HG02870 (cell line): ENCODE data around the gene CDH13.

Experiments
- ATAC-seq: cut with Tn5 transposase; IDR thresholded peaks from one replicate; pipeline ENCODE4 v1.9.1; 2021; ENCODE audit warnings: mild to moderate bottlenecking, moderate library complexity; ENCODE audit not compliant: unreplicated experiment

Gene CDH13

DNA sequence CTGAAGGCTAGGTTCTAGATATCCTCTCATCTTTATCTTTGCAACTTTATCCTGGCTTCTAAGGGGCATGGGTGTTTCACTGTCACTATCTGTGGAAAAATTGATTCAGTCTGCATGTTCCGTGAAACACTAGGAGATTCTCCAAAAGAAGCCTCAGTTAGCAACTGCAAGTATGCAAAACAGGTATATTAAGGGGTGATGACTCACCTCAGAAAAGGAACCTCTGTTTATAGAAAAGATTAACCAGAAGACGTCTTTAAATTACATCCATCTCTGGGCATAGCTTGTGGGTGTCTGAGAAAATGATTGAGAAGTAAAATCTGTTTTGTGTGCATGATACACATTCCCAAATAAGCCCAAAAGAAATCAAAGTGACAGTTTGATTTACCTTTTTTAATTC is 827.2 kb downstream of the CDH13 start:
- no peak for ATAC-seq

DNA sequence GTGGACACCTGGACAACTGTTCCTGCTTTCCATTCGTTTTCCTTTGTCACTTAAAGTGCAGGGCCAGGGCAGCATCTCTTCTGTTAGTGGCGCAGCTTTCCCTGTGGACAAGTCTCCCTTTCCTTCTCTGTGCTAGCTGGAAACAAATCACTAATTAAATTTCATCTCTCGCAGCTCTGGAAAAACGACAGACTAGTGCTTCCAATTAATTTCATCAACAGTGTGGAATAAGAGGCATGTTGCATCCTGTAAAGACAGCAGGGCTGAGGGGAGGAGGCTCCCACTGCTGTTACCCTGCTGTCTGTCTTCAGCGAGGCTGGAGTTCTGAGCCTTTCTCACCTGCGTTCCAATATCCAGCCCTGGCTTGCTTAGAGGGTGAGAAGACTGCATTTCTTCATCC is 828.9 kb downstream of the CDH13 start:
- ATAC-seq = no peak

DNA sequence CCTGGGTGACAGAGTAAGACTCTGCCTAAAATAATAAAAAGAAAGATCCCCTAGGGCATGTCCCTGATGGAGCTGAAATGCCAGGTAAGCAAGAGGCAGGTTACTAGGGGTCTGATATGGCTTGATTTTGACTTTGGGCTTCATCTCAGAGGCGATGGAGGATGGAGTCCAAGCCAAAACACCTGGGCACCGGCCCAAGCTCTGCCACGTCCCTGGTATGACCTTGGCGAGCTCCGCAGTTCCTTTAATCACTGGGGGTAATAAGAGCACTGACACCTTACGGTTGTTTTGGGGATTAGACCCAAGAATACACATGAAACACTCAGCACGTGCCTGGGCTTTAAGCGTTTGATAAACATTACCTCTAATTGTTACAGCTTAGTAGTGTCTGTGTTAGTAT is 830.2 kb downstream of the CDH13 start:
- ATAC-seq = no peak

DNA sequence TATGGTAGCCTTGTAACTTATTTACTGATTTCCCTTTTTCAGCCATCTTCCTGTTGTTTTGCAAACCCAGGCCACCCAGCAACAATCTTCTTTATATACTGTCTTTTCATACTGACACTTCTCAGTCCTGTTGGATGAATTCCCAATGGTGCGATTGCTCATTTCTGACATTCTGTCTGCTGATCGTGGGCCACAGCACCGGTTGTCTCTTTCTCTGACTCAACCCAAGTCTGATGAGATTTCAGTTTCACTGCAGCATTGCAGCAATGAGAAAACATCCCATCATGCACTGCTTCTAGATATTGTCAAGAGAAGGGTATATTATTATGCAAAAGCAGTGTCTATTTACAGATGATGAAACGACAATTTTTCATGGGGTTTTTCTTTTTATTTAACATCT is 831.8 kb downstream of the CDH13 start:
- ATAC-seq = peak; percentile 90

DNA sequence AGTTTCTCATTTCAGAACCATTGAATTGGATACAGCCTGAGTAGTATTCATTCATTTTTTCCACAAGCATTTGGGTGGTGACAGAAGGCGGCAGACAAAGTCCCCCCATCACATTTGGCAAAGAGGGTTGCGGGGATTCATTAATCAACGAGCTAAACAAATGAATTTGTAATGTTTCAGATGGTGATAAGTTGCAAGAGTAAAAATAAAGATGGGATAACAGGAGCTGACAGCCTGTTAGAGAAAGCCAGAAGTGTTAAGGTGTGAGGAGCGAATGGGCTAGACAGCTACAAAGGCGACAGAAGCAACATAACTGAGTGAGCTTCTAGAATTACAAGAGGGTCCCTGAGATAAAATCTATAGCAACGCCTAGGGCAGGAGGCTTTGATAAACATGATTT is 838.2 kb downstream of the CDH13 start:
- no peak for ATAC-seq

DNA sequence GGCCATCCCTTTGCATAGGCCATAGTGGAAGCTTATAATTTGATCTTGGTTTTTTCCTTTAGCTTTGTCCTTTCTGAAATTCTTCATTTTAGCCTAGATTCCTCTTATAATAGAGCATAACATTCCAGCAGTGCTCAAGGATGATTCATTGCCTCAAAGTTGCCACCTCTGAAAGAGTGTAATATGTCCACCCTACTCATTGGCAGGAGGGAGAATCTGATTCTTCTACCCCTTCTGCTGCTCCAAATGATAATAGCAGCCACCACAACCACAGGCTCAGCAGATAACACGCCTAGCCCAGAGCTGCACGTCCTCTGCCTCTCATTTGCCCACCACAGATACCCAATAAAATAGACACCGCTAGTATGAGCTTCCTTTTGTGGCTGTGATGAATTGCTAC is 843.6 kb downstream of the CDH13 start:
- ATAC-seq = no peak

DNA sequence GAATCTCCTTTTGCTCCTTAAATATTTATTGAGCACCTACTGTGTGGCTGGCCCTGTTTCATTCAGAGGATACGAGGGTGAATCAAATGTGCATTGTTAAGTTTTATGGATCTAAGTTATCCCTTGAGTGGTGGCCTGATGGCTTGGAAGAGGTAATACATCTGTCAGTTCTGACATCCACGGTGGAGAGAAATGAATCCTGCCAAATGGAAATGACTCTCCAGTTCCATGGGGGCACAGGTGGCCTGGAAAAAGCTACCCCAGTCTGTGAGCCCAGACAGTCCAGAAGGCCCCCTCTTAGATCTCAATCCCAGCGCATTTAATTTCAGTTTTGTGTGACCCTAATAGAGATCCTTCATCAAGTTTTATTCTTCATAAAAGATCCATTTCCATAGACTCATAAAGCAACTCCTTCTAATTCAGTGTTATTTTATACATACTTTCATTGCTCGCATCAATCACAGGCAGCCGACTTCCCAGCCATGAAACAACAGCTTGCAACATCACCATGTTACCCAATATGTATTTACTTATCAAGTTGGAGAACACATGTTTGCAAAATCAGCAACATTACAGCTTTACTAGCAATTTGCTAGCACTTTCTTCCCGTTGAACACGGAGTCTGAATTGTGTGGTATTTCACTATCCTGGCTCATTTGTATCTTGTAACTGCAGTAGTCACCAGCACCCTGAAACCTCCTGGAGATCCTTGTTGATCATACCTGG is 846.2 kb downstream of the CDH13 start:
- no peak for ATAC-seq

DNA sequence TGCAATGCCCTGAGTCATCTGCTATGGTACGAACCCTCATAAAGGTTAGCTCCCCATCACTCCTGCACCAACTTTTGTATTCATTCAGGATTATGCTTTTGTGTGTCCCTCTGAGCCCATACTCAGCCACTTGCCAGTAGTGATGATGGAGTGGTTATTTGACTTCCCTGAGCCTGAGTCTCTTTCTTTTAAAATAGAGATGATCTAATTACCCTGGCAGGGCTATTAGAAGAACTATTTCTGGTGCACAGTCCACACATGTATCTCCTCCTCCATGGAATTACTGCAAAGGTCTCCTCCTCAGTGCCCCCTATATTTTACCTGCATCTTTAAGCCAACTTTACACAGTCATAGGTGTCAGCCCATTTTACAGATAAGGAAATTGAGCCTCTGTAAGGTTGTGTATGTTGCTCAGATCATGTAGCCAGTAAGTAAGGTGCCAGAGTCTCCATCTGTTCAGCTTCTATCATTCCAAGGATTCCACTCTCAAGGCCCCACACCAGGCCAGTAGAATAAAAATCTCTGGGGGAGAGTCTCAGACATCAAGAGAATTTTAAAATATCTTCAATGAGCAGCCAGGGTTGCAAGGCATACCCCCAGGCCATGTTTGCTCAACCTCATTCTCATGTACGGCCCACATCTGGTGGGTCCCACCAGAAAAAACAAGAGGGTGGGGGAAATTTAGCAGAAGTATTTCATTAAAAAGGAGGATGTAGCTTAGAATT is 847.3 kb downstream of the CDH13 start:
- no peak for ATAC-seq

DNA sequence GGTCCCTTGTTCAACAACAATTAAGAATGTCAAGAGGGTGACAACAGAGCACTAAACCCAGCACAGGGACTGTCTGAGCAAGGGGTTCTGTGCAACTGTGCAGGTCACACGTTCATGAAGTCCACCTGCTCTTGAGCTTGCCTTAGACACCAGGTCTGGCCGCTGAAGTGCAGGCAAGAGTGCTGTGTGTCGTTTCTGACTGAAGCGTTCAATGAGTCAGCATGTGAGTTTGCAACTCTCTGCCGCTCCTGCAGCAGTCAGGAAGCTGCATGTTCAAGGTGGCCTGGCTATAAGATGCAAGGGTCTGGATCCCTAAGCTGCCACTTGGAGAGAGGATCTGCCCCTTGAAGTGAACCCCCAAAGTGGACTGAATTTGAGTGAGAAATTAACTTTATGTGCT is 848.3 kb downstream of the CDH13 start:
- no peak for ATAC-seq

DNA sequence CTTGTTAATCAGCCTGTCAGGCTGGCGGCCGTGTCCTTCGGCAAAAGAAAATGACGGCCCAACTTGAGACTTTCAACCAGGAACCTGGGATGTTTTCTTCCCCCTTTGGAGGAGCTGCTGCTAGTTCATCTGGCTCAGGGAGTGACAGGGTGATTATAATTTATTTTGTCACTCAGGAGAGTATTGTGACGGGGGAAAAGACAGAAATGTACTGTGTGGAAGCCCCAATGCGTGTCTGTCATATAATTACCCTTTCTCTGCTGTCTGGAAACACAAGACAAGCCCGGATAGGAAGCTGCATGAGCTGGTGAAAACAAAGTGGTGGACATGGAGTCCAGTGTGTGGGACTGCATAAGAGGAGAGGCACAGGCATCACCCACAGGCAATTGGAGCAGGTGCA is 854.8 kb downstream of the CDH13 start:
- ATAC-seq = no peak

DNA sequence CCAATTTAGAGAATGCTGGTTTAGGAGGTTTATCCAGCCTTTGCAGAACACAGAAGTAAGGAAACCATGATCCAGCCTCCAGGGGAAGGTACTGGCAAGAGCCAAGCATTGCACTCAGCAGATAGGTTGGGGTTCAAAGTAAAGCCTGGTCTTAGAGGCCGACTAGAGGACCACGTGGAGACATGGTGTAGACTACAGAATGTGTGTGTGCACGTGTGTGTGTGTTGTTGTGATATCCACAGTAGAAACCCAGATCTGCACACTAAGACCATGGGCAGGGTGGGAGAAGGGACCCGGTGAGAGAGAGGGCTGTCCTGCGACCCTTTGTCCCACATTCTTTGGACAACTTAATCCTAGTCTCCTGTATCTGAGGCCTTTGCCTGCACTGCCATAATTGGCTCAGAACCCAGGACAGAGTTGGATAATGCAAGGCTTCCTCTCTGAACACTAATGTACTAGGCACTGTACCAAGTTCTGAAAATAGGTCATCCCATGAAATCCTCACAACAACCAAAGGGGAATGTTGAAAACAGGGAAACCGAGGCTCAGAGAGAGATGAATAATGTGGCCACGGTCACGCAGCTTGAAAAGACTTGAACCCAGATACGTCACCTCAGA is 855.9 kb downstream of the CDH13 start:
- ATAC-seq = no peak

DNA sequence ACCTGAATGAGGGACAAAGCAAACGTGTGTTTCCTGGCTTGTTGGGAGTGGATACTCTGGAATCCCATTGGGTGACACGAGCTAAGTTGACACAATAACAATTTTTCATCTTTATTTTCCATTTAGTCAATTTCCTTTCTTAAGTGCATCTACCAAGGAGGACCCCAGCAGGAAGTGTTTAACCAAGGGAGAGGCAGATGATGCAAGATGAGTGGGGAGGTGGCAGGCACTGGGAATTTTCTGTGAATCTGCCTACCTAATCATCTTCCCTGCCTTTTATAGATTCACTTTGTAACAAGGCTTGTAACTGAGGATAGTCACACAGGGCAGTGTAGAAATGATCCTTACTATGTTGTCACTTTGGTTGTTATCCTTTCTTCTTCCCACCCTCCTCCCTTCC is 863.3 kb downstream of the CDH13 start:
- ATAC-seq = no peak

DNA sequence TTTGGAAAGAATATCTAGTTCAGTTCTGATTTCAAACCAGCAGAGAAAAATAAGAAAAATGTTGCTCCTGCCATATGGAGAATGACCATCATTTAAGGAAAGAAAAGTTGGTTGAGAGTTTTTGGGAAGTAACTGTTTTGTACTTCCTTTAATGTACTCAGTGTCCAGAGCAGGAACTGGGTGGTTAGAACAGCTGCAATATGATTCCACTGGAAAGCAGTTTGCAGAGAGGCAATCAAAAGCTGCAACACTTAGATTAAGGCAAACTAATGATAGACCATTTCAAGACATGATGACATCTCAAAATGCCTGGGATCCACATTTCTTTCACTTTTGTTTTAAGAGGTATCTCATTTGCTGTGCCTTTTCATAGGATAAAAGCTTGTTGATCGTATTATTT is 867.7 kb downstream of the CDH13 start:
- no peak for ATAC-seq

DNA sequence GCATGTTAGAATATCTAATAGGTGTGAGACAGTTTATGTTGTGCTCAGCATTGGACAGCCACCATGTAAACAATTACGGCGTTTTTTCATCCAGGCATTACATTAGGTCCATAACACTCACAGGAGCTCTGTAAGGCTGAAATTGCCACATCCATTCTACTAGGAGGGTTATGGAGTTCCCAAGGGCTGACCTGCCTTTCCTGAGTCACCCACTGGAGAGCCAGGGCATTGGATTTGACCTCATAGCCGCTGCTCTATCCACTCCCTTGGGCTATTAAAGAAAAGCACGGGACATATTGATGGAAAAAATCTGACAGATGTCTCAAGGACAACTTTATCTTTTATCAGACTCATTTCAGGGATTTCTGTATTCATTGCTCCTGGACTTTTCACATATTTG is 874.7 kb downstream of the CDH13 start:
- no peak for ATAC-seq

DNA sequence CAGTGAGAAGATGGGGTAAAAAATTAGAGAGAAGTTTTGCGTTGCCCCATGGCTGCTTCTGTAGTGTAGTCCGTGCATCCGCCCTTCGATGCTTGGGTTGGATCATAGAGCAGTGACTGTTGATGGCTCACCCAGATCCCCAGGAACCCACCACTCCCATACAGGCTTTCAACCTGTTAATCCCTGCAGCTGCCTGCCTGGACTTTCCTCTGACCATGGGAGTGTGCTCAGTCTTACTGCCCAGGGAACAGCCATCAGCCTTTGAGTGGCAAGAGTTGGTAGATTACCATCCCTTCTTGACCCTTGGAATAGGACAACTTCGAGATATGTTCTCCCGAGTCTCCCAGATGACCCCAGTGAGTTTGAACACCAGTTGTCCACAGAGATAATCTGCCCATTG is 881.5 kb downstream of the CDH13 start:
- no peak for ATAC-seq

DNA sequence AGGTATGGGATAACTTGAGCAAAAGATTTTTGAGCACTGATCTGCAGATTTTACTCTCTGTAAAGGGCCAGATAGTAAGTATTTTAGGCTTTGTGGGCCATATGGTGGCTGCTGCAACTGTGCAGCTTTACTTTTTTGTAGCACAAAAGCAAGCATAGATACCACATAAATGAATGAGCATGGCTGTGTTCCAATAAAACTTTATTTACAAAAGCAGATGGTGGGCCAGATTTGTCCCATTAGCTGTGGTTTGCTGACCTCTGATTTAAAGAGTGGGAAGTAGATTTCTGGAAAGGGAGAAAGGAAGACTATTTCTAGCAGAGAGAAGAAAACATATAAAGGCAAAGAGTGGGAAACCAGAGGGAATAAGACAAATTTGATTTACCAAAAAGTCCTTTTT is 882.5 kb downstream of the CDH13 start:
- no peak for ATAC-seq

DNA sequence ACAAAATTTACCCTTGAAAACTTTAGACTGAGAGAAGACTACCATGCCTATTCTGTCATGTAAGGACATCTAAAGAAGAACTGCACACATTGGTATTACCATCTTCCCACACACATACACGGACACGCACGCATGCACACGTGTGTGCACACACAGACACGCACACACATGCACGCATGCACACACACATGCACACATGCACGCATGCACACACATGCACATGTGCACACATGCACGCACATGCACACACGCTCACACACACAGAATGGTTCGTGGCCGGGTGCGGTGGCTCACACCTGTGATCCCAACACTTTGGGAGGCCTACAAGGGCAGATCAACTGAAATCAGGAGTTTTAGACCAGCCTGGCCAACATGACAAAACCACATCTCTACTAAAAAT is 884.1 kb downstream of the CDH13 start:
- ATAC-seq = no peak

DNA sequence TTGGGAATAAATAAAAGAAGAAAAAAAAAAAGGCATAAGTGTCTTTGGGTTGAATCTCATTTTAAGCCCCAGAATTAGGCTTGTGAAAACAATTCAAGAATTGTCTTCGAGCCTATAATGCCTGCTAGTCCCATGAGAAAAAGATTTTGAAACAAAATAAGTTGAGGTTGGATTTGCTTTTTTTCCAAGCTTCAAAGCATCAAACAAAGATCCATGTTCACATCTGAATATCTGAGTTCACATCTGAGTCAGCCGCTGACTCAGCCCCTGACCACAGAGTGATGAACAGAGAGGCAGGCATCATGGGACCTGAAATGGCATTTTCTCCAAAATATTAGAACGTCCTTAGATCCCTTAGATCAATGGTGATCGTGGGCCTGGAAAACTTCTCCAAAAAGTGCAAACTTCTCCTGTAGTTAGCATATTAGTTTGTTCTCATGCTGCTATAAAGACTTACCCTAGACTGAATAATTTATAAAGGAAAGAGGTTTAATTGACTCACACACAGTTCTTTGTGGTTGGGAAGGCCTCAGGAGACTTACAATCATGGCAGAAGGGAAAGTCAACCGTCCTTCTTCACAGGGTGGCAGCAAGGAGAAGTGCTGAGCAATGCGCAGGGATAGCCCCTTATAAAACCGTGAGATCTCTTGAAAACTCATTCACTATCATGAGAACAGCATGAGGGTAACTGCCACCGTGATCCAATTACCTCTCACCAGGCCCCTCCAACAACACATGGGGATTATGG is 886.4 kb downstream of the CDH13 start:
- no peak for ATAC-seq

DNA sequence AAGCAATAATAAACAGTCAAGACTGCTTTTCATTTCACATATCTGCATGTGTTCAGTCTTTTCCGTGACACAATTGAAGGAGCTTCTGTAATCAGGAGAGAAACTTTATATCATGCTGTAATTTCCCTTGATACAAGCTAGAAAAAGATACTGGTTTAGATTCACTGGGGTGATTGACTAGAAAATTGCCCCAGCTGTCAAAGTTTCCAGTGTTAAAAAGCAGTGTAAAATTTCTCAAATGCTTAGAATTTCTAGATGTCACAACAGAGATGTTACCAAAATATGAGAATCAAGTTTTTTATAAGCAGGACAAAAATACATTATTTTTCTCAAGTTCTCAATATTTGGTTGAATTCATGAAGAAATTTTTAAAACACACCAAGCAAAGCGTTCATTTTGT is 888.6 kb downstream of the CDH13 start:
- ATAC-seq = no peak

DNA sequence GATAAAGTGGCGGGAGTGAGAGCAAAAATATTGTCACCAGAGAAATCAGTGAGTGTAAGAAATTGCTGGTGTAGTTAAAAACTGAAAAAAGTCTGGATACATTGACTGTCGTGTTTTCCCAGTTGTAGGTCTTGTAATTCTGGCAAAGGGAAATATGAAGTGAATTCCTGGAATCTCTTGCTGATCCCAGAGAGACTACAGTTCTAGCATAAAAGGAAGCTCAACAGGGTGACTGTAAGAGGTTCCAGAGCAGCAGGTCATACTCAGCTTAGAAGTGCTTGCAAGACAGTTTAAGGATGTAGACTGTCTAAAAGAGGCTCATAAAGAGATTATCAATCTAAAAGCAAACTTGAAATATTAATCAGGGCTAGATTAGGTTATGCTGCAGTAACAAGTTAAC is 890.2 kb downstream of the CDH13 start:
- no peak for ATAC-seq

DNA sequence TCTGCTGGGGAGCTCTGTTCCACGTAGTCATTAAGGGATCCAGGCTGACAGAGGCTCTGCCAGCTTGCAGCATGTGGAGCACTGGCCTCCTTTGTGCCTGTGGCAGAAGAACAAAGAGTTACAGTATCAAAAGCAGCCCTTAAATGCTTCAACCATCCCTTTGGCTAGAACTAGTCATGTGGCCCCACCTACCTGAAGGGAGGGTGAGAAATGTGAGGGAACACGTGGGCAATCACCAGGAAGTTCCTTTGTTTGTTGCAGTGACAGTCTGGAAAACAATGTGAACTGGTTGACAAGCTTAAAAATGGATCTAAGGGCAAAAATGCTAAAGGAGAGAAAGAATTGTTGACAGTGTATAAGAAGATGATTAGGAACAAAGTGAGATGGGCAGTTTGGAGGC is 890.6 kb downstream of the CDH13 start:
- ATAC-seq = no peak

DNA sequence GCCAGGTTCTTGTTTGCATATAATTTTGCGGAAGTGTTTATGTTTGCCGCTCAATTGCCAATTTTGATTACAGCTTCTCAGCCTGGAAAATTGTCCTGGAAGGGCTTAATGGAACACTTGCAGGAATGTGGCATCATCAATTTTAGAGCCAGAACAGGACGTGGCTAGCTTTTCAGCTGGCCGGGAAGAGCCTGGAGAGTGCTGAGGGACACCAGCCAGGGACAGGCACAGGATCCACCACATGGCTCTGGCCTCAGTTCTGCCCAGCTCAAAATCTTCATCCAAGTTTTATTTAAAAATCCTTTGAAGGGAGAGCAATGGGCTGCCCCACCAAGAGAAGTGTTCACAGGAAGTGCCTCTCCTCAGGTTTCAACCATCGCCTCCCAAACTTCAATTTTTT is 893.8 kb downstream of the CDH13 start:
- ATAC-seq = no peak
